NCI-H774 (cell line): ENCODE data around the gene ESRRA.

Experiments
- DNase-seq: peaks from one replicate; lab custom pipeline; 2025; lab: John Stamatoyannopoulos, UW

The ESRRA gene

DNA sequence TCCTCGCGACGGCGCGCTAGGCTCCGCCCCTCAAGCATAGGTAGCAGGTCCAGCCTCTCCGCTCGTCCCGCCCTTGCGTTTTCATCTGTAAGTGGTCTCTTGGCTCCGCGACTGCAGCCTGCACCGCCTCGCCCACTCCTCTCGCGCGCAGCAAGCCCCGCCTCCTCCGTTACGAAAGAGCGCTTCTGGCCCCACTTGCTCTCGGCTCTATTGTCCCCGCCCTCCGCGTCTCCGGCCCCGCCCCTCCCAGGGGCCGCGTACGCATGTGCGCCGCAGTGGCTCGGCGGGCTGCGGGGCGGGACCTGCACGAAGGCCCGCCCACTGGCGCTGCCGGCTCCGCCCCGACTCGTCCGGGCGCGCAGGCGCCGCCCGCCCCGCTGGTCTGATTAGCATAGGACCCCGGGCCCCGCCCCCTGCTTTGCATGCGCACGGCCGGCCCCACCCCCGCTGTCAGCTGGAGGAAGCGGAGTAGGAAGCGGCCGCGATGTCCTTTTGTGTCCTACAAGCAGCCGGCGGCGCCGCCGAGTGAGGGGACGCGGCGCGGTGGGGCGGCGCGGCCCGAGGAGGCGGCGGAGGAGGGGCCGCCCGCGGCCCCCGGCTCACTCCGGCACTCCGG, at the start of gene ESRRA:
Gene ESRRA (plus strand): TSS at position 450 of the 616 bp plus-strand sequence. CDS start 1,656 bp downstream, outside the sequence.
- peak; percentile 100 for DNase-seq

DNA sequence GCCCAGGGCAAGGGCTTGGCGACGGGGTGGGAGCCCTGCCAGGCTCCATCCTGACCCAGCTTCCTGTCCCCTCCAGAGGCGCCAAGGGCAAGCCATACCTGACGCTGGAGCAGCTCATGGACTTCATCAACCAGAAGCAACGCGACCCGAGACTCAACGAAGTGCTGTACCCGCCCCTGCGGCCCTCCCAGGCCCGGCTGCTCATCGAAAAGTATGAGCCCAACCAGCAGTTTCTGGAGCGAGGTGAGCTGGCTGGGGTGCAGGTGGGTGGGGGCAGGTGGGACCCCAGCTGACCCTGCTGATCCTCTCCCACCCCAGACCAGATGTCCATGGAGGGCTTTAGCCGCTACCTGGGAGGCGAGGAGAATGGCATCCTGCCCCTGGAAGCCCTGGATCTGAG, 49.0 kb upstream of the ESRRA start:
- no peak for DNase-seq

DNA sequence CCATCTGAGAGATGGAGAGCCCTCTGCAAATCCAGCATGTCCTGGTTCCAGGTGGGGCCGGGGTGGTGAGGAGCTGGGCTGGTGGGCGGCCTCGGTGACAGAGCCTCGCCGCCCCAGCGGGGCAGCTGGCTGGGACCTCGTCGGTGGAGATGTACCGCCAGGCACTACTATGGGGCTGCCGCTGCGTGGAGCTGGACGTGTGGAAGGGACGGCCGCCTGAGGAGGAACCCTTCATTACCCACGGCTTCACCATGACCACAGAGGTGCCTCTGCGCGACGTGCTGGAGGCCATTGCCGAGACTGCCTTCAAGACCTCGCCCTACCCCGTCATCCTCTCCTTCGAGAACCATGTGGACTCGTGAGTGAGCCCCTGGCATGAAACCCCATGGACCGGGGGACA, 47.0 kb upstream of the ESRRA start:
- no peak for DNase-seq

DNA sequence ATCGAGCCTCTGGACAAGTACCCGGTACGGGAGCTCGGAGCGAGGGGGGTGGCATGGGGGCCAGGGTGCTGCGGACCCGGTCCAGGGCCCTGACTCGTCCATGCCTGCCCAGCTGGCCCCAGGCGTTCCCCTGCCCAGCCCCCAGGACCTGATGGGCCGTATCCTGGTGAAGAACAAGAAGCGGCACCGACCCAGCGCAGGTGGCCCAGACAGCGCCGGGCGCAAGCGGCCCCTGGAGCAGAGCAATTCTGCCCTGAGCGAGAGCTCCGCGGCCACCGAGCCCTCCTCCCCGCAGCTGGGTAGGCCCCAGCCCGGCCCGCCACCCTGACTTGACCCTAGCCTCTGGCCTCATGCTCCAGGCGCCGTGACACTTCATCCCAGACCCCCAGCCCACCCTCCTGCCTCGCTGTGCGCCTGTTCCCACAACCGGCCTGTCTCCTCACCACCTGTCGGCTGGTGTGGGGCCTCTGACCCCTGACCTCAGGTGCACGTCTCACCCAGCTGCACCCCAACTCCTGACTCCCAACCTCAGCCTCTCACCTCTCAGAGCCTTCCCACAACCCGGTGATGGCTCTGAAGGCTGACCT, 46.3 kb upstream of the ESRRA start:
- no peak for DNase-seq

DNA sequence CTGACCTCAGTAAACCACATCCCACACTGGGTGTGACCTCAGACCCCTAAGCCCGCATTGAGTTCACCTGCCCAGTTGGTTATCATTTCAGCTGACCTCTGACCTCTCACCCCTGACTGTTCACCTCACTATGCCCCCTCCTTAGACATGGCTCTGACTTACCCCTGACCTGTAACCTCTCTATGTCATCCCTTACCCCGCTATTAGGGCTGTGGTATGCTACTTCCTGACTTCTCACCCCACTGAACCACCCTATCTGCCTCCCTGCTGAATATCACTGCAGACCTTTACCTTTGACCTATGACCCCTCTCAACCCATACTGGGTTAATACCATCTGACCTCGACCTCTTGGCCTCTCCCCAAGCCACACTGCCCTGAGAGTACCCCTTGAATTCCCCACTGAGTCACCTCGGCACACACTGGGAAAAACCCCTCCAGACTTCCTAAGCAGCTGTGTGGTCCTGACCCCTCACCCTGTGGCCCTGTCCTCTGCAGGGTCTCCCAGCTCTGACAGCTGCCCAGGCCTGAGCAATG, 45.7 kb upstream of the ESRRA start:
- DNase-seq, result no peak

DNA sequence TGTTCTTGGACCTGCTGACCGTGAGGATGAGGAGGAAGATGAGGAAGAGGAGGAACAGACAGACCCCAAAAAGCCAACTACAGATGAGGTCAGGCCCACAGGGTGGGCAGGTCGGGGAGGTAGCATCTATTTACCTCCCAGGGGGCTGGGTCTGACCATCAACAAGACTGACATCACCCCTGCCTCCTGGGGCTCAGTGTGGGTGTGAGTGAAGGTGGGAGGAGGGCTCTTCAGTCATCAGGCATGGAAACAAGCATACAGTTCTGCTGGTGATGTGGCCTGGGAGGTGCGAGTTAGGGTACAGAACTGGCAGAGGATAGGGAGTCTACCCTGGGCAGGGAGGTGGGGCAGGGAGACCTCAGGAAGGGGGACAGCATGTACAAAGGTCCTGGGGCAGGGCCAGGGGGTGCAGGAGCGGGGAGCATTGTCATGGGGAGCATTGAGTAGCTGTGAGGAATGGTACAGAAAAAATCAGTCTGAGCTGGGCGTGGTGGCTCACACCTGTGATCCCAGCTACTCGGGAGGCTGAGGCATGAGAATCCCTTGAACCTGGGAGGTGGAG, 45.1 kb upstream of the ESRRA start:
- no peak for DNase-seq

DNA sequence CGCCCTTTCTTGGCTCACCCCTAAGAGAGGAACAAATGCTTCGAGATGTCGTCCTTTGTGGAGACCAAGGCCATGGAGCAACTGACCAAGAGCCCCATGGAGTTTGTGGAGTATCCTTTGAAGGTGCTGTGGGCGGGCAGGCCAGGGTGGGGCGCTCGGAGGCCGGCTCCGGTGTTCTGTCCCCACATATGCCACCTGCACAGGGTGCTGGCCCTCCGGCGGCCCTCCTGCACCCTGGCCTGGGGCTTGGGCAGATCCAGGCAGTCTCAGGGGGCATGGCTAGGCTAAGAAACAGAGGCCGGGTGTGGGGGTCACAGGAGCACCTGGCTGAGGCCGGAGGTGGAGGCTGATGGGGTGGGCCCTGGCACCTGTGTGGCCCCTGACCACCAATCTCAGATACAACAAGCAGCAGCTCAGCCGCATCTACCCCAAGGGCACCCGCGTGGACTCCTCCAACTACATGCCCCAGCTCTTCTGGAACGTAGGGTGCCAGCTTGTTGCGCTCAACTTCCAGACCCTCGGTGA, 43.7 kb upstream of the ESRRA start:
- DNase-seq, result no peak

DNA sequence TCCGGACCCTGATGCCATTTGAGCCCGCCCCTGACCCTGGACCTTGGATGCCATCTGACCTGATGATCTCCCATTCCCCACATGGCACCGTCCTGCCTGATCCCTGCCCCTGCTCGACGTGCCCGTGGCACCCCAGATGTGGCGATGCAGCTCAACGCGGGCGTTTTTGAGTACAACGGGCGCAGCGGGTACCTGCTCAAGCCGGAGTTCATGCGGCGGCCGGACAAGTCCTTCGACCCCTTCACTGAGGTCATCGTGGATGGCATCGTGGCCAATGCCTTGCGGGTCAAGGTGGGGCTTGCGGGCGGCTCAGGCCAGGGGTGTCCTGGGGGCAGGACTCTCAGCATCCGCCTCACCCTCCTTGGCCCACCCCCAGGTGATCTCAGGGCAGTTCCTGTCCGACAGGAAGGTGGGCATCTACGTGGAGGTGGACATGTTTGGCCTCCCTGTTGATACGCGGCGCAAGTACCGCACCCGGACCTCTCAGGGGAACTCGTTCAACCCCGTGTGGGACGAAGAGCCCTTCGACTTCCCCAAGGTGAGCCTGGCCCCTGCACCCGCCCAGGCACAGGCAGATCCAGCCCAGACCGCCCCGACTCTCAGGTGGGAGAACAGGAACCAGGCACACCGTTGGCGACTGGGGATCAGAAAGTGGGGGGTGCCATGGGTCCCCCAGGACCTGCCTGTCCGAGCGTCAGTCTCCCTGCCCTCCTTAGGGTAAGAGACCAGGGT, 42.9 kb upstream of the ESRRA start:
- no peak for DNase-seq

DNA sequence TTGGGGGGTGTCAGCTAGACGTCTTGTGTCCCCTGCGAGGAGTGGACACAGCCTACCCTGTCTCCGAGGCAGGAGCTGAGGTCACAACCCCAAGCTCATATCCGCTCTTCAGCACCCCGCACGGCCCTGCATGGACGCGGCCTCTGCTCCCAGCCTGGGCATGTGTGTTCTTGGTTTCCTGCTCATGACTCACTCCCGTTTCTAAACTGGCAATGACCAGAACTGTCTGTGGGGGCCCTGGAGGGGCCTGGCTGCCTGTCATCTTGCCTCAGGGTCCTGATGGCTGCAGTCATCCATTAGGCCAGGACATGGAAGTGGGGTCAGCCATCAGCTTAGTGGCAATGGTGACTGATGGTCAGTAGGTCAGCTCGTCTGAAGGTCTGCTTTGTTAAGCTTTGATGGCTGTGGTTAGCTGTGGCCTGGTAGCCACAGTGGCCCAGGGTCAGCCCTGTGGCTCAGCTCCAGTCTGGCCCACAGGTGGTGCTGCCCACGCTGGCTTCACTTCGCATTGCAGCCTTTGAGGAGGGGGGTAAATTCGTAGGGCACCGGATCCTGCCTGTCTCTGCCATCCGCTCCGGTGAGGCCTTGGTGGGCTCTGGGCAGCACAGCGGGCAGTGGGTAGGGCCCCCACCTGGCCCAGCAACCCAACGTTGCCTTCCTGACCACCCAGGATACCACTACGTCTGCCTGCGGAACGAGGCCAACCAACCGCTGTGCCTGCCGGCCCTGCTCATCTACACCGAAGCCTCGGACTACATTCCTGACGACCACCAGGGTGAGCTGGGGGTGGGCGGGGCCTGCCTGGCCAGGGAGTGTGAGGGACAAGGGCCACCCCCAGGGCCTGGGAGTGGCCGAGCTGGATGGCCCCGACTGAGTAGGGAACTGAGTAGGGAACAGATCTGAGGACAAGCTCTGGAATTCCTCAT, 42.0 kb upstream of the ESRRA start:
- DNase-seq, result no peak

DNA sequence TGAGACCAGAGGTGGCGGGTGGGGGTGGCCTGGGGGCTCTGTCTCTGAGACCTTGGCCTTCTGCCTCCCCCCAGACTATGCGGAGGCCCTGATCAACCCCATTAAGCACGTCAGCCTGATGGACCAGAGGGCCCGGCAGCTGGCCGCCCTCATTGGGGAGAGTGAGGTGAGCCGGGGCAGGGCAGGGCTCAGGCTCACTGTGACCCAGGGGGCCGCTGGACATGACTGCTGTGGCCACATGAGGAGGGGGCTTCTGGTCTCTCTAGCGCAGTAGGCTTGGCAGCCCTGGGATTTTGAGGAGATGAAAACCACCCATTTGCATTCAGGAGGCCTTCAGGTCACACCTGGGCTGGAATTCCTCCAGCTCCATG, 41.4 kb upstream of the ESRRA start:
- no peak for DNase-seq

DNA sequence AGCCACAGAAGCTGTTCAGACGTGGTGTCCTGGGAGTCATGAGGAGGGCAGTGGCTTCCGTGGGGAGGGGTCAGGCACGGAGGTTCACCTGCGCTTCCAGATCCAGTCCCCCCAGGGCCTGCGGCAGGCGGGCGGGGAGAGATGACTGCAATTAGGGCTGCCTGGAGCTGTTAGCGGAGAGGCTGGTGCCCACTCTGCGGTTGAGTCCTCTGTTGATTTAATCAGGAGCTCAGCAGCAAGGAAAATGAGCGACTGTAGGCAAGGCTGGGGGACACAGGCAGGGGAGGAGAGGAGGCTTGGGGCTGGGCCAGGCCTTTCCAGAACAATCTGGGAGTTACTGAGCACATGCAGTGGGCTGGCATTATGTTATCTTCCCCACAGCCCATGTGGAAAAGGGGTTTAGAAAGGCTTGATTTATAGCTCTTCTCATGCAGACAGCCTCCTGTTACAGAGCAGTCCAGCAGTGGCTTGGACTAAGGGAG, 40.9 kb upstream of the ESRRA start:
- no peak for DNase-seq

DNA sequence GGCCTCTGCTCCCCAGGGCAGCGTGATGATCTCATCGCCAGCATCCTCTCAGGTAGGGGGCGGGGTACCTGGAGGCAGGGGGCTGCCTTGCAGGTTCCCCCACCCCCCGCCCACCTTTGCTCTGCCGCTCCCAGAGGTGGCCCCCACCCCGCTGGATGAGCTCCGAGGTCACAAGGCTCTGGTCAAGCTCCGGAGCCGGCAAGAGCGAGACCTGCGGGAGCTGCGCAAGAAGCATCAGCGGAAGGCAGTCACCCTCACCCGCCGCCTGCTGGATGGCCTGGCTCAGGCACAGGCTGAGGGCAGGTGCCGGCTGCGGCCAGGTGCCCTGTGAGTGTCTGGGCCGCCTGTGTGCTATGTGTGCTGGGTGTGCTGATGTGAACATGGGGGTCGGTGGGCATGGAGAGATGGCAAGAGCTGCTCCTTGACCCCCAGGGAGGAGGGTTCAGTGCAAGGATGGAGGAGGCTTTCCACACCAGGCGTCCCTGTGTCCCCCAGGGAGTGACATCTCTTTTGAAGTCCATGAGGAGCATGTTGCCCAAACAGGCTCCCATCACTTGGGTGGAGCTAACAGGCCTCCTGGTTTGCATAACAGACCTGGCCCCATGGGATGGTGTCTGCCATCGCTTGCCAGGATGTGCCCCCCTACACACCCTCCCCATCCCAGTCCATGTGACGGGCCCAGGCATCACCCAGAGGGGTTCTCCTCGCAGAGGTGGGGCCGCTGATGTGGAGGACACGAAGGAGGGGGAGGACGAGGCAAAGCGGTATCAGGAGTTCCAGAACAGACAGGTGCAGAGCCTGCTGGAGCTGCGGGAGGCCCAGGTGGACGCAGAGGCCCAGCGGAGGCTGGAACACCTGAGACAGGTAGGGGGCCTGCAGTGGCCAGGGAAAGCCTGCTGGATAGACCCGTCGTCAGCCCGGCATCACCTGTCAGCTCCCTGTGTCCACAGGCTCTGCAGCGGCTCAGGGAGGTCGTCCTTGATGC, 39.9 kb upstream of the ESRRA start:
- no peak for DNase-seq

DNA sequence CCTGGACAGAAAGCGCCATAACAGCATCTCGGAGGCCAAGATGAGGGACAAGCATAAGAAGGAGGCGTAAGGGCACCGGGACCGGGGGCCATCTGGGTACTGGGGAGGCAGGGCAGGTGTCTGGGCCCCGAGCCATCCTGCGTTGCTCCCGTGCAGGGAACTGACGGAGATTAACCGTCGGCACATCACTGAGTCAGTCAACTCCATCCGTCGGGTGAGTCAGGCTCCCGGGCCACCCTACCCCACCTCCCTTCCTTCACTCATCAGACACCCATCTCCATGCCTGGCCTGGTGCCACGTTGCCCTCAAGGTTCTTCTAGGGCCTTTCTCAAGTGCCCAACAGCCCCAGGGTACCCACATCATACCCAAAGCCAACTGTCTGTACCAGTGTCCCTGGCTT, 39.0 kb upstream of the ESRRA start:
- no peak for DNase-seq

DNA sequence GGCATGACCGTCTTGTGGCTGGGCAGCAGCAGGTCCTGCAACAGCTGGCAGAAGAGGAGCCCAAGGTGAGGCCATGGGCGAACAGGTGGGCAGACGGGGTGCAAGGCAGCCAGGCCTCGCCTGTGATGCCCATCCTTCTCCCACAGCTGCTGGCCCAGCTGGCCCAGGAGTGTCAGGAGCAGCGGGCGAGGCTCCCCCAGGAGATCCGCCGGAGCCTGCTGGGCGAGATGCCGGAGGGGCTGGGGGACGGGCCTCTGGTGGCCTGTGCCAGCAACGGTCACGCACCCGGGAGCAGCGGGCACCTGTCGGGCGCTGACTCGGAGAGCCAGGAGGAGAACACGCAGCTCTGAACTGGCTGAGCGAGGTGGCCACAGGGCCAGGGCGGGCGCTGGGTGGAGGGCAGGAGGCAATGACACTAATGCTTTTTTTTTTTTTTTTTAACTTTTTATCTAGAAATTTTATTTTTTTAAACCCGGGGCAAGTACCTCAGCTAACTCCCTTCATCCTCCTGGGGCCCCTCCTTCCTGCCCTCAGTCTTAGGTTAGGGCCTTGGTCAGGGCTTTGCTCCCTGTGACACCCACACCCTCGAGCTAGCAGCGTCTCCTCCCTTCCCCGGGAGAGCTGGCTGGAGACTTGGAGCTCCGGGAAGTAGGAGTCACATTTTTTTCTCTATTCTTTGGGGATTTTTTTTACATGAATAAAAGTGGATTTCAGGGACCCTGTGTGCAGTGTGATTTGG, 37.9 kb upstream of the ESRRA start:
- no peak for DNase-seq

DNA sequence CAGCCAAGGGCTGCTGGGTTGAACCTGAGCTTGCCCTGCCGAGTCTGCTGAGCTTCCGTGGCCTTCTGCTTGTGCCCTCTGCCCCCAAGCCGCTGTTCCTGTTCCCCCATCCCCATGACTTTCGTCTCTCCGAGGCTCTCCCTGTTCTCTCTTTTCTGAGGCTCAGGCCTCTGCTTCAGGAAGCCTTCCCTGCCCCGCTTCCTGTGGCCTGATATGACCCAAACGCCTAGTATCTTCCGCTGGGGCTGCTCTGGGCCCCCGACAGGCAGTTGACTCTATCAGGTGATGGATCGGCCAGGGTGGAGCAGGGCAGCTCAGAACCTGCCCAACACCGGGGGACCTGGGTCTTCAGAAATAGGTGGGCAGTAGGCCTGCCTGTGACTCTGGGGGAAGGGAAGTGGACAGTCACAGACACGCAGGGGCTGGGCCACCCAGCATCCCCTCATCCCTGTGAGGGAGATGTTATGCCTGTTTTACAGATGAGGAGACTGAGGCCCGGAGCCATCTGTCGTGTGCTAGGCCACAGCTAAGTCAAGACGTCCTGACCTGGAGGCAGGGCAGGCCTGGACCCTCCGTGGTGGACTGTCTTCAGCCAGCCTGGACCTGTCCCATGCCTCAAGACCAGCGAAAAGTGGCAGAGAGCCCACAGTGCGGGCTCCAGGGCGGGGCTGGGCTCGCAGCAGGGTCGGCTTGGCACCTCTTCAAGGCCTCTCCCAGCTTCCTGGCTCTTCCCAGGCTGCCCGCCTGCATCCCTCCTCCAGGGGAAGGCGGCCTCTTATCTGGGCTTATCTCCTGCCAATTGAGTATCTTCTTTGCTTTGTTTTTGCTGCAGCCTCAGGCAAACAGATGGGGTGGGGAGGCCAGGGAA, 37.1 kb upstream of the ESRRA start:
- DNase-seq, result no peak

DNA sequence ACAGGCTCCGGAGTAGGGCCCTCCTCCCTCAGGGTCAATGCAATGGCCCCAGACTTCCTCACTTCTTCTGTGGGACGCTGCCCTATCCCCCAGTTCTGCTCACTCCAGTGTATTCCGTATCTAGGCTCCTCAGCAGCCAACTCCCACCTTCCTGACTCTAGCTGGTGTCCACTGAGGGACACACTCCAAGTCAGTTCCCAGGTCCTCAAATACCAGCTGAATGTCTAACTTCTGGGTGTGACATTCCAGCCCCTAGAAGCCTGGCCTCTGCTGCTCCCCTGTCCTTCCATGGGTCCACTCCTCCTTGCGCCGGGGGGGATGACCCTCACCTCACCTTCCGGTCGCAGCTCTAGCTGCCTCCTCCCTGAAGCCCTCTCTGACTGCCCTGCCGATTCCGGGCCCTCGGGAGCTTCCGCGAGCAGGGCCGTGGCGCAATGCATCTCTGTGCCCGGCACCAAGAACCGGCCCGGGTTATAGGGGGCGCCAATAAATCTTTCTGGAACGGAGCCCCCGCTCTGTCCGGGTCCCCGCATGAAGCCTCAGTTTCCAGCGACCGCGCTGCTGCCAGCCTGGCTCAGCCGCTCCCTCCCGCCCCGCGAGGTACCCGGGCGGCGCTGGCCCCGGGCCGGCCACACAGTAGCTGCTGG, 36.3 kb upstream of the ESRRA start:
- DNase-seq, result no peak

DNA sequence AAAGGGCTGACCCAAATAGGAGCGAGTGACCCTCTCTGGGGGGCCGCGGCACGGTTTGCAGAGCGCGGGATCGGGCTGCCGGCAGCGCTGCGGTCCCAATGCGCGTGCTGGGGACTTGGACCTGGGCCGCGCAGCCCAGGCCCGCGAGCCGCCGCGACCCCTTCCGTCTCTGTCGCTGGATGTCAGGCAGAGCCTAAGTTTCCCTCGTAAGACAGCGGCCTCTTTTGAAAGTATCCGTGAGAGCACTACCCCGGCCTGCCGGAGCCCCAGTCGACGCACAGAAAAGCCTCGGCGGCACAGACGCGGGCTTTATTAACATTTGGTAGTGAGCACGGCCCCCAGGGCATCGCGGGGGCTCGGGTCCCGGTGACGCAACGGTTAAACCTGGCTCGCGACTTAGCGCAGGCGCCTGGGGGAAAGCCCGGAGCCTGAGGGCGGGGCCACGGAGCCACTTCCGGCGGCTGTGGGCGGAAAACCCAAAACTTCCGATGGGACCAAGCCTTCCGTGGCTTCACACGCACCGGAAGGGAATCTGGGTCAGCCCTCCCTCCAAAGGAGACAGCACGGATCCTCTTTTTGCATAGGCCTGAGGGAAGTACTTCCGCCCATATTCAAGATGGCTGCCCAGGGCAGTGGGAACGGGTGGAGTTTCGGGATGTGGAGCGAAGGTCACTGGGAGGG, 35.6 kb upstream of the ESRRA start:
- DNase-seq, result peak; percentile 100
